Measurements from ENCODE around the gene FAM228A.

Gene FAM228A

DNA sequence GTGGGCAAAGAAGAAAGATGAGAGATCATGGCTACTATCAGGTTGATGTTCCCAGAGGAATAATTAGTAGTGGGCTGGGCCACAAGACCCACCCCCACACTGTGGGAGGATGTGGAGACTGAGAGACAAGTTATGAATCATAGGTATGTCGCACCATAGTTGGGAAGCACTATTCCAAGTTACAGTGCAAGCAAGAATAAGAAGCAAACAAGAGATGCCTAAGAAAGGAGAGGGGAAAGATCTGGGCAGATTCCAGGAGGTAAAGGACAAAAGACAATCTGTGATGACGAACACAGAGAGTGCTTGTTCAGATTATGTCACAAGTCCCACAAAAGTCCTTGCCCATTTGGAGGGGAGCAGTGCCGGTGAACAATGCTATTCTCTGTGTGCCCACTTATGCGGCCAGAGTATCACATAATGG is 56.6 kb downstream of the FAM228A start:
- DNase-seq = no peak

DNA sequence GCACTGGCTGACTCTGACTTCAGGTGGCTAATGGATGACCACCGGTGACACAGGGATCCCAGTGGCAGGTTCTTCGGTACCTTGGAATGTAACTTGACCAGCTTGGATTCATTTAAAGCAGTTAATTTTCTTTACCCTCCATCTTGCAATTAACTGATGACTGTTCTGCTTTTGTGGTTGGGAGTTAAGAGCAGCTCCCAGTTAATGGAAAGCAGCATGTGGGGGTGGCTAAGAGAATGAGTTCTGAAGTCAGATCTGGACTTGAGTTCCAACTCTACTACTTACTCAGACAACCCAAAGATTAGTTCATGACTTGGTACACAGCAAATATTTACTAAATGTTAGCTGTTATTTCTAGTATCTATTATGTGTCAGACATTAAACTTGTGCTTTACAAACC is 58.5 kb downstream of the FAM228A start:
- no peak for DNase-seq

DNA sequence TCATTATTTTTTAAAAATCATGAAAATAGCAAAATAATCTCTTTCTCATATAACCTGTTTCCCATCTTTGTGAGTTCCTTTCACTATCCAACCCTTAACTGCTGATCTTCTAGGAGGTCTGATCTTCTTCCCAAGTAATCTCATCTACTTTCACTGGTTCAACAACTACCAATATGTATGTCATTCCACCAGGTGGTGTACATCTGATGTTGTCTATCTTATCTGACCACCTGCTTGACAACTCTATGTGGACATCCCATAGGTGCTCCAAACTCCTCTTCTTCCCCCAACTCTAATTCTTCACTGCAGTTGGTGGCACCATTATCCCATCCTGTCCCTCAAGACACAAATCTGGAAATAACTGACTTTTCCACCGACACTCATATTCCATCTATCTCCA is 62.5 kb downstream of the FAM228A start:
- no peak for DNase-seq

DNA sequence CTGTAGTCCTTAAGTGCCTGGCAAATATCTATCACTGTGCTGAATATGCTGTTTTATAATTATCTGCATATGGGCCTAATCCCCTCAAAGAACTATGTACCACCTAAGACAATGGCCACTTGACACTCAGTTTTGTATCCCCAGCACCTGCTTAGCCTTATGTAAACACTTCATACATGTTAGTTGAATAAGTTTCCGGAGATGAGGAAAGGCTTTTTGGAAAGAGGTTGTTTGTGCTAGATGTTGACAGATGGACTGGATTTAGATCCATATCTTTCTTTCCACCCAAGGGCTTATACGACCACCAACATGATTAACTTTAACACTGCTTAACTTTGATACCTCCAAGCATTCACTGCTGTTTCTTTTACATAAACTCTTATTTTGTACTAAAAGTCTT is 63.3 kb downstream of the FAM228A start:
- DNase-seq = no peak

DNA sequence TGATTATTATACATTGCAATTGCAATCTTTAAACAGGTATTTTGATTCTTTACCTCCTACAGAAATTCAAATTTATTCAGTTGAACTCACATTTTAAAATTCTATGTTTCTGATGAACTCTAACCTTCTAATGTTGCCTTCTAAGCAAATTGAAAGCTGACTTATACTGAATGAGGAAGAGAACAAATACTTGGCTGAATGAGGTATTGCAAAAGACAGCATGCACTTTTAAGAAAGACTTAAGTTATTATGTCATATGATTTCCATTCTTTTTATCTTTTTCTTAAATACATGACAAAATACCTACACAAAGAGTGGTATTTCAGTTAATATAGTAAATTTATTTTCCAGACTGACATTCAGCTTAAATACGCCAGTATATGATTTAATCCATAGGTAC is 64.7 kb downstream of the FAM228A start:
- DNase-seq = no peak
